GM21786 (cell line): ENCODE results near the gene MRTFA.
"Not testable (repeated sequence)": the region's sequence is repeated elsewhere in the genome, so short reads cannot be mapped to it uniquely, and the experiment has no call there.

Experiments
- ATAC-seq: cut with Tn5 transposase; IDR thresholded peaks from one replicate; pipeline ENCODE4 v1.9.1; 2021; ENCODE audit not compliant: unreplicated experiment

The MRTFA gene

DNA sequence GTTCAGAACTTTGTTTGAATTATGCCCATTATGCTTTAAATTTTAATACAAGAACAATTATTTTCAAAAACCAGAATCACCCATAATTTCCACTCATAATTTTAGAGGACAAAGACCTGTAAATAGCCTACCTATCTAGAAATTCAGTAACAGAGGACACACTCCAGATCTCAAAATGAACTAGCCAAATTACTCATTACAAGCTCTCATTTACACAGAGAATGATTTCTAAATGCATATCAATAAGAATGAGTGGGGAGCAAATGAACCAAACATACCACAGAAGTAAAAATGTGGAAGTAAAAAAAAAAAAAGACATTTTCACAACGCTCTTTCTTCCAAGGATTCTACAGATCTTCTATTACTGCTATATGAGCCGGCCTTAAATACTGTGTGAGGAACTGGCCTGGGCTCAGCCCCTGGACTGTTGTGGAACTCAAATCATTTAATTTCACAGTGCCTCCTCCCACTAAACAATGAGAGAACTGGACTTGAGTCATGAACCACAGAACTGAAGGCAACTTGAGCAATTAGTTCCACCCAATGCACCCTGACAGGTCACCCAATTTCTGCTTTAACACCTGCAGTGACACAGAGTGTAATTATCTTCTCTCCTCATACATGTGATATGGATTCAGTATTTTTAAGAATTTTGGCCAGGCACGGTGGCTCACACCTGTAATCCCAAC, 8.0 kb downstream of the MRTFA start:
- ATAC-seq, result no peak

DNA sequence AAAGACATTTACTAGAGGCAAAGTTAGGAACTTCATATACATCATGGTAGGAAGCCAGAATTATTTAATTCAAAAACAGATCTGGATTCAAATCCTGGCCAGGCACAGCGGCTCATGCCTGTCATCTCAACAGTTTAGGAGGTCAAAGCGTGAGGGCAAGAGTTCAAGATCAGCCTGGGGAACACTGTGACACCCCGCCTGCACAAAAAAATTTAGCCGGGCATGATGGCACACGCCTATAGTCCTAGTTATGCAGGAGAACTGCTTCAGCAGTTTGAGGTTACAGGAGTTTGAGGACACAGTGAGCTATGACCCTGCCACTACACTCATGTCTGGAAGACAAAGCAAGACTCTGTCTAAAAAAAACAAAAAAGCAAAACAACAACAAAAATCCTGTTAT, 8.9 kb downstream of the MRTFA start:
- ATAC-seq, result no peak

DNA sequence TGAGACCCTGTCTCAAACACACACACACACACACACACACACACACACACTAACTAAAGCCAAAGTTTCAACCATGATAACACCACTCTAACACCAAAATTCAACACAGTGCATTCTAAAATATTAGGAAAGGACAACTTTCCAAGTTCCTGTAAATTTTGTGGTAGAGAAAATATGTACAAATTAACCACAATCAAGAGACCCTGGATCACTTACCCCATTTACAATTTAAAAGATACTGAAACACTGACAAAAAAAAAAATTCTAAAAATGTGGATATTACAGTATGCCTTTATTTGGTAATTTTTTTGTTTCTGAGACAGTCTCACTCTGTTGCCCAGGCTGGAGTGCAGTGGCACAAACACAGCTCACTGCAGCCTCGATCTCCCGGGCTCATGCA, 9.7 kb downstream of the MRTFA start:
- ATAC-seq, result no peak

DNA sequence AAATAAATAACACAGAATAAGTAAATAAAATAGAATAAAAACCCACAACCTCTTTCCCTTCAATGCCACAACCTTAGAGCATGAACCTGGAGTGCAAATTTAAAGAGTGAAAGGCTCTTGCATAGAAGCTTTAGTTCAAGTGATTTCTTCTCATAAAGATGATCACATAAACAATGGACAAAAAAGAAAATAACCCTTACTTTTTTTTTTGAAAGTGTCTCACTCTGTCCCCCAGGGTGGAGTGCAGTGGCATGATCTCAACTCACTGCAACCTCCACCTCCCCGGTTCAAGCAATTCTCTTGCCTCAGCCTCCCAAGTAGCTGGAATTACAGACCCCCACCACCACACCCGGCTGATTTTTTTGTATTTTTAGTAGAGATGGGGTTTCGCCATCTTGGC, 10.7 kb downstream of the MRTFA start:
- not testable (repeated sequence) for ATAC-seq

DNA sequence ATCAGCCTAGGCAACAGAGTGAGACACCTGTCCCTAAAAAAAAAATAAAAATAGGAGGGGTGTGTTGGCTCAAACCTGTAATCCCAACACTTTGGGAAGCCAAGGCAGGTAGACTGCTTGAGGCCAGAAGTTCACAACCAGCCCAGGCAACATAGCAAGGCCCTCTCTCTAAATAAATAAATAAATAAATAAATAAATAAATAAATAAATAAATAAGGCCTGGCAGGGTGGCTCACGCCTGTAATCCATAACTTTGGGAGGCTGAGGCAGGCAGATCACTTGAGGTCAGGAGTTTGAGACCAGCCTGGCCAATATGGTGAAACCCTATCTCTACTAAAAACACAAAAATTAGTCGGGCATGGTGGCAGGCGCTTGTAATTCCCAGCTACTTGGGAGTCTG, 11.2 kb downstream of the MRTFA start:
- not testable (repeated sequence) for ATAC-seq

DNA sequence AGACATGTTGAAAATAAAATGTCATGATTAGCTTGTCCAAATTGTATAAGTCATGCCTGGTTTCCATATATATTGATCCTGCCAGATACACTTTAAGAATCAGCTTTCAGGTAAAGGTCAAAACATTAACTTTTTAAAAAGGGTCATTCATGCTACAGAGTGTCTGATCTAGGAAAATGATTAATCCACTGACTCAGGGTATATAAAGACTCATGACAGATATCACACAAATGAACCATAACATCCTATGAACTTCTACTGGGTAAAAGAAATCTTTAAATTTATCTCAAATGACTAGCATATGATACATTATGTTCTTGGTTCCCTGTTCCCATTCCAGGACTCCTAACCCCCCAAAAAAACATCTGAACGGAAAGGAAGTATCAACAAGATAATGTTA, 11.7 kb downstream of the MRTFA start:
- no peak for ATAC-seq

DNA sequence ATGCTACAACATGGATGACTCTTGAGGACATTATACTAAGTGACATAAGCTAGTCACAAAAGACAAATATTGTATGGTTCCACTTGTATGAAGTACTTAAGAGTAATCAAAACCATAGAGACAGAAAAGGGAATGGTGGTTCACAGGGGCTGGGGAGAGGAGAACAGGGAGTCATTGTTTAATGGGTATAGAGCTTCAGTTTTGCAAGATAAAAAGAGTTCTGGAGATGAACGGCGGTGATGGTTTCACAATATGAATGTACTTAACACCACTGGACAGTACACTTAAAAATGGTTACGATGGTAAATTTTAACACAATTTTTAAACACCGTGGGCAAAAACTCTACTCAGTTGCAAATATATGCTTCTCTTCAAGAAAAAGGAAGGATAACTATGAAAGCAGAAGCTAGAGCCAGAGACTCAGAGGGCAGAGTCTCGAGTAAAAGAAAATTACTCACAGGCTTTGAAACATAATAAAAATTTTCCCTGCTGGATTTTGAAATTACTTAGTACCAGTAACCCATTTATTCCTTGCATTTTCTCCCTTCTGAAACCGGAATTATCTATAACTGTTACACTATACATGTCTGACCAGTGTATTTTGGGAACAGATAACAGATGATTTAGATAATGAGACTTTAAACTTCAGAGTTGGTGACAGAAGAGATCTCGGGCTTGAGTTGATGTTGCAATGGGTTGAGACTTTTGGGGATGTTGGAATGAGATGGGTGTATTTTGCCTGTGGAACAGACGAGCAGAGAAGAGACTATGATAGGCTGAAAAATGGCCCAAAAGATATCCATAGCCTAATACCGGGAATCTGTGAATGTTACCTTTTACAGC, 15.0 kb downstream of the MRTFA start:
- no peak for ATAC-seq

DNA sequence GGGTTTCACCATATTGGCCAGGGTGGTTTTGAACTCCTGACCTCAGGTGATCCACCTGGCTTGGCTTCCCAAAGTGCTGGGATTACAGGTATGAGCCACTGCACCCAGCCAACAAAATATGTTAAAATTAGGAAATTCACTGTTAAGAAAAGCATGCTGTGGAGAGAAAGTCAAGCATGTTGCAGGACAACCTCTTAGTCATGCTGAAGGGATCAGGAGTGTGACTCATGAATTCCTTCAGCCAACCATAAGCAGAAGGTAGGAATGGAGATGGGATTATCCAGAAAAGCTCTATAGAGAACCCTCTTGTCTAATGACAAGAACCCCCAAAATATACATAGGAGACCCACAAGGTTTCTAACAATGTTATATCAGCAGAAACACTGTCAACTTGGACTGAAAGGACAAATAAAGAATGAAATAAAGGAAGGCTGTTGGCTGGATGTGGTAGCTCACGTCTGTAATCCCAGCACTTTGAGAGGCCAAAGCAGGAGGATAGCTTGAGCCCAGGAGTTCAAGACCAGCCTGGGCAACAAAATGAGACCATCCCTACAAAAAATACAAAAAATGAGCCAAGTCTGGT, 16.0 kb downstream of the MRTFA start:
- ATAC-seq, result no peak

DNA sequence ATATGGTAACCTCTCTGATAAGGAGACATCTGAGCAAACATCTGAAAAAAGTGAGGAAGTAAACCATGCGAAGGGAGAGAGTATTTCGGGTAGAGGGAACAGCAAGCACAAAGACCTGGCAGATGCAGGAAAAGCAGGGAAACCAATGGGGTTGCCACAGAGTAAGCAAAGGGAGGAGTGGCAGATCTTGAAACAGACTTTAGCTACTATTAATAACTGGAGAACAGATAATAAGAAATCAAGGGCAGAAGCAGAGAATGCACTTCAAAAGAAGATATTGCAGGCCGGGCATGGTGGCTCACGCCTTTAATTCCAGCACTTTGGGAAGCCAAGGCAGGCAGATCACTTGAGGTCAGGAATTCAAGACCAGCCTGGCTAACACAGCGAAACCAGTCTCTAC, 18.1 kb downstream of the MRTFA start:
- ATAC-seq, result no peak

DNA sequence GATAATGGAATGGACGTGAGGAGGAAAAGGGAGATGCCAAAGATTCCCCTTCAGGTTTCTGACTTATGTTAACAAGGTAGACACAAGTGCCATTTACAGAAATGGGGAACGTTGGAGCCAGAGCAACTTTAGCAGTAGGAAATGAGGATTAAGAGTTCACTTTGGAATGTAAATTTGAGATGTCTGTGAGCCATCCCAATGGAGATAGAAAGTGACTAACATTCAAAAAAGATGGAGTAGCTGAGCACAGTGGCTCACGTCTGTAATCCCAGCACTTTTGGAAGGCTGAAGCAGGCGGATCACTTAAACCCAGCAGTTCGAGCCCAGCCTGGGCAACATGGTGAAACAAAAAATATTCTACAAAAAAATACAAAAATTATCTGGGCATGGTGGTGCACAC, 19.9 kb downstream of the MRTFA start:
- ATAC-seq, result no peak

DNA sequence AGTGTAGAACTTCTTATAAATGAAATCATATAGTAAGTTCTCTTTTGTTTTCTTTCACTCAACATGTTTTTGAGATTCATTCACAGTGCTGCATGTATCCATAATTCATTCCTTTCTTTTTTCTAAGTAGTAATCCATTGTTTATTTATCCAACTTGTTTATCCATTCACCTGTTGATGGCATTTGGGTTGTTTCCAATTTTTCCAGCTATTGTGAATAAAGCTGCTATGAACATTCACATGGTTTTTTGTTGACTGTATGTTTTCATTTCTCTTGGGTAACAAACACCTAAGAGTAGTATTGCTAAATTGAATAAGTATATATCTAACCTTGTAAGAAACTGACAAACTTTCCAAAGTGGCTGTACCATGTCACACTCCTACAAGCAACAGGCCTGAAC, 23.5 kb downstream of the MRTFA start:
- no peak for ATAC-seq

DNA sequence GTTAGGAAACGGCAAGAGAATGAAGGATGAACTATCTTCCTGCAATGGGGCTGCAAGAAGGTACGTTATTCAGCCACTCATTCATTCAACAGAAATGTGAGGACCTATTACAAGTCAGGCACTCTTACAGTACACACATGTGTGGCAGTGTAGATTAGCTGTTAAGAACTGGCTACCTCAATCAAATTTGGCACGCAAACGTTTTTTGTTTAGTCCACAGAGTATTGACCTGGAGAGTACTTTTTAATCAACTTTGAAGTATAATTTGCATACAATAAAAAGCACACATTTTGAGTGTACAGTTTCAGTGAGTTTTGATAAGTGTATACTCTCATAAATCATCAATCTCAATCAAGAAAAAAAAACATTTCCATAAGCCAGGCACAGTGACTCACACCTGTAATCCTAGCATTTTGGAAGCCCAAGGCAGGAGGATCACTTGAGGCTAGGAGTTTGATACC, 24.2 kb downstream of the MRTFA start:
- ATAC-seq, result no peak

DNA sequence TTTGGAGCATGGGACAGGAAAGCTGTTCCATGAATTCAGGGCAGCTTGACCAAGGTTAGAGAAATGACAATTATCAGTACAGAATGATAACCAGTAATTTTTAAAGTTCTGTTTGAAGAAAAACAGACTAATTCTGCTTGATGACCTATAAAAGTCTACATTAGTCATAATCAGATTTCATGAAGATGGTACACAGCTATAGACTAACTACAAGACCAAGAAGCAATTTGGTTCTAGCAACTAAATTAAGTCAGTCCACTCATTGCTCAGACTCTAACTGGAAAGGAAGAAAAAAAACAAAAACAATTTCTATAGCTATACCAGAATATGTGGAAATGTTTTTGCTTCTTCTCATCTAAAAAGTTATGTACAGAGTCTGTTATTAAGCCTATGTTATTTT, 24.9 kb downstream of the MRTFA start:
- ATAC-seq, result no peak

DNA sequence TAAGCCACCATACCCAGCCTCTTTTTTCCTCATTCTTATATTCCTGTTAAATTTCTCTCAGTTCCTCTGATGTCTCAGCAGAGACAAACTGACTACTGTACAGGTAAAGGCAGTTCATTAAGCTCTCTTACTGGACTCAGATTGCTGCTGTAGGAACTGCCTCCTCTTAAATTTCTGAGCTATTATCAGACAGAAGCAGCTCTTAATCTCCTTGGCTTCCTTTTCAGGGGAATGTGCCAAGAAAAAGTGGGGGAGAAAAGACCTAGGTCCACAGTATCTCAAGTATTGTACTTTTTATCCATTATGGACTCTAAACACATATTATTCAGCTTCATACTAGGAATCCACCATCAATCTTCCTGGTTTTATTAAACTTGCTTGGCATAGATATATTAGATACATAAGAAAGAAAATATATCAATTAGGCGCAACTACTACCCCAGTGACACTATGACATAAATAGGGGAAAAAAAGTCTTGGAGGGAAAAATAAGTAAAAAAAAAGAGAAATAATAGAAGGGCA, 26.1 kb downstream of the MRTFA start:
- ATAC-seq, result no peak

DNA sequence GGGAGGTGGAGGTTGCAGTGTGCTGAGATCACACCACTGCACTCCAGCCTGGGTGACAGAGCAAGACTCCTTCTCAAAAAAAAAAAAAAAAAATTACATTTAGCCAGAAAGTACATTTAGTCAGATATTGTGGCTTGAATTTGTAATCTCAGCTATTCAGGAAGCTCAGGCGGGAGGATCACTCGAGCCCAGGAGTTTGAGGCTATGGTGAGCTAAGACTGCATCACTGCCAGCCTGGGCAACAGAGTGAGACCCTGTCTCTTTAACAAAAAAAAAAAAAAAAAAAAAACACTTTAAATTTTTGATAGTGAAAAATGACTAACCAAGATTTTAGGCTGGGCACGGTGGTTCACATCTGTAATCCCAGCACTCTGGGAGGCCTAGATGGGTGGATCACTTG, 27.3 kb downstream of the MRTFA start:
- no peak for ATAC-seq

DNA sequence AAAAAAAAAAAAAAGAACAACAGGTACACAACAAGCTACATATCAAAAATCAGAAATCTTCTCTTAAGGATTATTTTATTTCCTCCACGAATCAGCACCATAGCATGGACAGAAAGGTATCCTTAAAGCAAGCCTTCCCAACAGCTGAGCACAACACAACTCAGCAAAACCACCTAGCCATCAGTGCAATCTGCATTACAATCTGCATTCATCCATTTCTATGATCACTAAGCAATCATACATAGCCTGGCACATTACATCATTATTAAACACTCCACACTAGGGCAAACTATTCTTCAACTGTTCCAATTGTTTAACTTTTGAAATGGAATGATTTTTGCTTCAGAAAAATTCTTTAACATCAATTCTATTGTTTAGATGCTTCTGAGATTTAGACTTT, 29.0 kb downstream of the MRTFA start:
- no peak for ATAC-seq

DNA sequence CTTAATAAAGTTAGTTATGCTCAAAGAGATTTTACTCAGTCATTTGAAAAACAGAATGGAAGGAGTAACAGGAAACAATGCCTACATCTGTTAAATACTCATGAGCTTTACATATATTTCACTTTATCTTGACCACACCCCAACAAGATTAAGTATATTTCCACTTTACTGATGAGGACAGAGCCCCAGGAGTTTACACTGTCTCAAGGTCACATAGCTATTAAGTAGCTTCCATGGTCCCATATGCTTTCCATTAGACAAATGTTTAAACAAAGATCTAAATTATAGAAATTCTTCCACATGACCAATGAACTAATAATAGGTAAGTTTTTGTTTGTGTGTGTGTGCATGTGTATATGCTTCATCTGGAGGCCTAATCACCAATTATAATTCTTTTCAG, 30.2 kb downstream of the MRTFA start:
- no peak for ATAC-seq

DNA sequence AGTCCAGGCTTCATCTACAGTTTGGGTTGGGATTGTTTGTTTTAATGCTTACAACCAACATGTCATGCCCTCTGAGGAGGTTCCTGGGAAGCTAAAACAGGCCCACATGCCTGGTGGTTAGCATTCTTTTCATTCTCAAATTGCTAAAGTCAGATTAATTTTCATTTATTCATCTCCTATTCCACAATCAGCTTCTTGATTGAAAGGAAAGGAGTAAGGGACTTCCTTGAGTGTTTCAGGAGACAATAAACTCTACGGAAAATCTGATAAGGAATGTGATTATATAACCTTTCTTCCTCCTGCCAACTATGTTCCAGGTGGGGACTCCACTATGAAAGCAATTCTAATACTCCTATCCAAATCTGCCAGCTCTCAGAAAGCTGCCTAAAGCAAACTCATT, 30.8 kb downstream of the MRTFA start:
- ATAC-seq, result no peak

DNA sequence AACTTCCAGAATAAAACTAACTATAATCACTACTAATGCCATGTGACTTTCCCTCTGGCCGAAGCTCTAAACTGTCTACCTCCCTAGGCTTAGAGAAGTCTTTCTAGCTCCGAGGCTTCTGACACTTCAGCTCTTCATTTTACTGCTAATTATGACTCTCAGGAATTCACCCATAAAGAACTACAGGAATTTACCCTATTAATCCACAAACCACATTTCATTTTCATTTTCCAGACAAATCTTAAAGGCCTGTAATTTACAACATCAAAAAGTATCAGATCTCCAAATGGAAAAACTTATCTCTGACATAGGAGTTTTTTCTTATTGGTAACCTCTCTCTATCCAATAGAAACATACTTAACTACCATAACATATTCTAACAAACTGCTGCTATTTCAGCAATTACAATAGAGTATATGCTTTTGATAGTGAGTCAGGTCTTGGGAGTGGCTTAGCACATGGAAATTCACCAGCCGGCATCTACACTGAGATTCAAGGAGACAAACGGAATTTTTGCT, 33.4 kb downstream of the MRTFA start:
- no peak for ATAC-seq

DNA sequence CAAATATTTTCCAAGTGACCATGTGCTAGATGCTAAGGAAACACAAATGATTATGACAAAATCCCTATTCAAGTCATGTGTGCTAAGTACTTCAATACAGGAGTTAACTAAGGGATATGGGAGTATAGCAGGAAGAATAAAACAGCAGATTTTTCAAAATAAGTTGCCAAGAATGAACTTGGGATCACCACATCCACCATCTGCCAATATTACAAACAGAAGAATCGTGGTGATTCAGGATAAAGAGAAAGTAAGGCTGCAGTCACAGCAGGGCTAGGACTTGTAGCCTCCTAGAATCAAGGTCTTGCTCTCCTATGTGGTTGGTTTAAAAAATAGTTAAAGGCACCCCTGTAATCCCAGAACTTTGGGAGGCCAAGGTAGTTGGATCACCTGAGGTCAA, 34.3 kb downstream of the MRTFA start:
- no peak for ATAC-seq

DNA sequence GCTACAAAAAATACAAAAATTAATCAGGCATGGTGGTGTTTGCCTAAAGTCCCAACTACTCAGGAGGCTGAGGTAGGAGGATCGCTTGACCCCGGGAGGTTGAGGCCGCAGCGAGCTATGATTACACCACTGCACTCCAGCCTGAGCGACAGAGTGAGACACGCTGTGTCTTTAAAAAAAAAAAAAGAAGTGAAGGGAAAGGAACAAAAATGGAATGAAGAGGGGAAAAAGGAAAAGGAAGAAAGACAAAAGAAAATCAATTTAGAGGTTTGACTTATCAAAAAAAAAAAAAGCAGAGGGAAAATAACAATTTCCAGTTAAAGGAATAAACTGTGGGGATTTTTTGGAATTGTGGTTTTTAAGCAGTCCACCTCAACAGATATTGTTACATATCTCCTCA, 36.8 kb downstream of the MRTFA start:
- no peak for ATAC-seq

DNA sequence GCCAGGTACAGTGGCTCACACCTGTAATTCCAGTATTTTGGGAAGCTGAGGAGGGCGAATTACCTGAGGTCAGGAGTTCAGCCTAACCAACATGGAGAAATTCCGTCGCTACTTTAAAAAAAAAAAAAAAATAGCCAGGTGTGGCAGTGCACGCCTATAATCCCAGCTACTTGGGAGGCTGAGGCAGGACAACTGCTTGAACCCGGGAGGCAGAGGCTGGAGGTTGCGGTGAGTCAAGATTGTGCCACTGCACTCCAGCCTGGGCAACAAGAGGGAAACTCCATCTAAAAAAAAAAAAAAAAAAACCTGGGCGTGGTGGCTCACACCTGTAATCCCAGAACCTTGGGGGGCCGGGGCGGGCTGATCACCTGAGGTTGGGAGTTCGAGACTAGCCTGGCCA, 37.8 kb downstream of the MRTFA start:
- not testable (repeated sequence) for ATAC-seq
